ENCODE data around the gene HTR2C. TPM values are rescaled to one million over a fixed set of nuclear protein-coding genes. Genes with fewer than 3 reads are reported as not detected.
"Not testable (repeated sequence)": the region's sequence is repeated elsewhere in the genome, so short reads cannot be mapped to it uniquely, and the experiment has no call there.

Gene HTR2C
- polyA plus RNA-seq, 1 donor from 2014 or later: 8.6 TPM

GRCh38 chrX:114930227-114930626 is 346.3 kb downstream of the HTR2C start:
- no peaks in the 10 kb centered on the region for H3K79me2 ChIP-seq (replicated peaks; ENCODE audit: insufficient read depth, low read length)
- H3K36me3 ChIP-seq (ENCODE audit: insufficient read depth, low read length): no peaks in the 10 kb centered on the region
- H3K9me2 ChIP-seq (ENCODE audit: insufficient read depth, low read length): no peaks in the 10 kb centered on the region
- no peaks in the 10 kb centered on the region for H3F3A ChIP-seq (ENCODE audit: insufficient read depth, low read length, poor library complexity, severe bottlenecking)
- no peak for TF ChIP-seq EP300 (conservative IDR thresholded peaks at IDR 0.05; ENCODE audit: poor library complexity, severe bottlenecking)
- no peak for TF ChIP-seq EZH2 (IDR thresholded peaks at IDR 0.05; ENCODE audit: borderline replicate concordance, insufficient read depth, low read length, poor library complexity, severe bottlenecking)
- TF ChIP-seq SMC3 (conservative IDR thresholded peaks at IDR 0.05; ENCODE audit: poor library complexity): no peak
- TF ChIP-seq, protein P1, sequence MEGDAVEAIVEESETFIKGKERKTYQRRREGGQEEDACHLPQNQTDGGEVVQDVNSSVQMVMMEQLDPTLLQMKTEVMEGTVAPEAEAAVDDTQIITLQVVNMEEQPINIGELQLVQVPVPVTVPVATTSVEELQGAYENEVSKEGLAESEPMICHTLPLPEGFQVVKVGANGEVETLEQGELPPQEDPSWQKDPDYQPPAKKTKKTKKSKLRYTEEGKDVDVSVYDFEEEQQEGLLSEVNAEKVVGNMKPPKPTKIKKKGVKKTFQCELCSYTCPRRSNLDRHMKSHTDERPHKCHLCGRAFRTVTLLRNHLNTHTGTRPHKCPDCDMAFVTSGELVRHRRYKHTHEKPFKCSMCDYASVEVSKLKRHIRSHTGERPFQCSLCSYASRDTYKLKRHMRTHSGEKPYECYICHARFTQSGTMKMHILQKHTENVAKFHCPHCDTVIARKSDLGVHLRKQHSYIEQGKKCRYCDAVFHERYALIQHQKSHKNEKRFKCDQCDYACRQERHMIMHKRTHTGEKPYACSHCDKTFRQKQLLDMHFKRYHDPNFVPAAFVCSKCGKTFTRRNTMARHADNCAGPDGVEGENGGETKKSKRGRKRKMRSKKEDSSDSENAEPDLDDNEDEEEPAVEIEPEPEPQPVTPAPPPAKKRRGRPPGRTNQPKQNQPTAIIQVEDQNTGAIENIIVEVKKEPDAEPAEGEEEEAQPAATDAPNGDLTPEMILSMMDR (IDR thresholded peaks at IDR 0.05; ENCODE audit: poor library complexity, severe bottlenecking): no peak
- TF ChIP-seq MXI1 (conservative IDR thresholded peaks at IDR 0.05; ENCODE audit: poor library complexity, severe bottlenecking): no peak
- no peak for TF ChIP-seq POLR2AphosphoS5 (IDR thresholded peaks at IDR 0.05)
- no peak for TF ChIP-seq REST (IDR thresholded peaks at IDR 0.05; ENCODE audit: borderline replicate concordance)
- no peak for TF ChIP-seq TAF1 (IDR thresholded peaks at IDR 0.05; ENCODE audit: low read depth)
- no peak for TF ChIP-seq RAD21 (conservative IDR thresholded peaks at IDR 0.05)
- H3K9me3 ChIP-seq (ENCODE audit: low read length): no peaks in the 10 kb centered on the region
- H3K4me3 ChIP-seq (ENCODE audit: low read length): no peak overlapping the region
- H3K9ac ChIP-seq (ENCODE audit: low read length): no peak overlapping the region
- H3K27ac ChIP-seq (ENCODE audit: low read length): no peak overlapping the region
- H3K27me3 ChIP-seq (ENCODE audit: insufficient read depth, low read depth, low read length): no peaks in the 10 kb centered on the region
- H2AFZ ChIP-seq (ENCODE audit: low read depth, low read length): no peak overlapping the region
- no peak overlapping the region for H3K4me2 ChIP-seq (ENCODE audit: low read length)
- no peaks in the 10 kb centered on the region for H4K20me1 ChIP-seq (ENCODE audit: insufficient read depth)

- TF ChIP-seq TAF1 (IDR thresholded peaks at IDR 0.05; ENCODE audit: low read depth): no peak
- no peak for TF ChIP-seq REST (IDR thresholded peaks at IDR 0.05; ENCODE audit: borderline replicate concordance)
- TF ChIP-seq, protein P1 (IDR thresholded peaks at IDR 0.05; ENCODE audit: poor library complexity, severe bottlenecking): no peak
- TF ChIP-seq EZH2 (IDR thresholded peaks at IDR 0.05; ENCODE audit: borderline replicate concordance, insufficient read depth, low read length, poor library complexity, severe bottlenecking): no peak
- TF ChIP-seq EP300 (conservative IDR thresholded peaks at IDR 0.05; ENCODE audit: poor library complexity, severe bottlenecking): no peak
- no peak for TF ChIP-seq MXI1 (conservative IDR thresholded peaks at IDR 0.05; ENCODE audit: poor library complexity, severe bottlenecking)
- no peak for TF ChIP-seq SMC3 (conservative IDR thresholded peaks at IDR 0.05; ENCODE audit: poor library complexity)
- no peak for TF ChIP-seq POLR2AphosphoS5 (IDR thresholded peaks at IDR 0.05)
- TF ChIP-seq RAD21 (conservative IDR thresholded peaks at IDR 0.05): no peak
- no peaks in the 10 kb centered on the region for H3K27me3 ChIP-seq (ENCODE audit: insufficient read depth, low read depth, low read length)
- H3K4me2 ChIP-seq (ENCODE audit: low read length): no peak overlapping the region
- H3K9me2 ChIP-seq (ENCODE audit: insufficient read depth, low read length): no peaks in the 10 kb centered on the region
- H3F3A ChIP-seq (ENCODE audit: insufficient read depth, low read length, poor library complexity, severe bottlenecking): no peaks in the 10 kb centered on the region
- no peak overlapping the region for H3K4me3 ChIP-seq (ENCODE audit: low read length)
- no peaks in the 10 kb centered on the region for H3K9me3 ChIP-seq (ENCODE audit: low read length)
- no peak overlapping the region for H3K27ac ChIP-seq (ENCODE audit: low read length)
- no peaks in the 10 kb centered on the region for H3K36me3 ChIP-seq (ENCODE audit: insufficient read depth, low read length)
- H2AFZ ChIP-seq (ENCODE audit: low read depth, low read length): no peak overlapping the region
- no peaks in the 10 kb centered on the region for H3K79me2 ChIP-seq (replicated peaks; ENCODE audit: insufficient read depth, low read length)
- no peaks in the 10 kb centered on the region for H4K20me1 ChIP-seq (ENCODE audit: insufficient read depth)
- H3K9ac ChIP-seq (ENCODE audit: low read length): no peak overlapping the region
These were observed 348.7 kb downstream of the HTR2C start for GRCh38 chrX:114932550-114932949.

GRCh38 chrX:114933291-114933690 is 349.4 kb downstream of the HTR2C start:
- not testable (repeated sequence) for H2AFZ ChIP-seq (ENCODE audit: low read depth, low read length); H3K9me3 ChIP-seq (ENCODE audit: low read length); H3K27me3 ChIP-seq (ENCODE audit: insufficient read depth, low read depth, low read length); H4K20me1 ChIP-seq (ENCODE audit: insufficient read depth); H3K79me2 ChIP-seq (replicated peaks; ENCODE audit: insufficient read depth, low read length); H3K4me3 ChIP-seq (ENCODE audit: low read length); H3K27ac ChIP-seq (ENCODE audit: low read length); H3F3A ChIP-seq (ENCODE audit: insufficient read depth, low read length, poor library complexity, severe bottlenecking); H3K9me2 ChIP-seq (ENCODE audit: insufficient read depth, low read length); H3K36me3 ChIP-seq (ENCODE audit: insufficient read depth, low read length); H3K4me2 ChIP-seq (ENCODE audit: low read length); H3K9ac ChIP-seq (ENCODE audit: low read length)

Measured in neural cell (in vitro differentiated cells).